Colonic mucosa (tissue), 4 donors: ENCODE results near the gene AGAP1. TPM values are rescaled to one million over a fixed set of nuclear protein-coding genes. Genes with fewer than 3 reads are reported as not detected.

ENCODE experiments used
- DNase-seq: peaks from one replicate; pipeline ENCODE4 v3.0.0-alpha.2; 2020
- H3K27ac ChIP-seq: fragments of 200-600 bp; one replicate; pipeline ENCODE4 v1.8.0; 2021
- H3K27me3 ChIP-seq: fragments of 200-600 bp; one replicate; pipeline ENCODE4 v1.8.0; 2021
- H3K36me3 ChIP-seq: fragments of 200-600 bp; one replicate; pipeline ENCODE4 v1.8.0; 2021
- H3K4me1 ChIP-seq: fragments of 200-600 bp; one replicate; pipeline ENCODE4 v1.8.0; 2021; ENCODE audit warnings: mild to moderate bottlenecking
- H3K4me3 ChIP-seq: fragments of 200-600 bp; one replicate; pipeline ENCODE4 v1.8.0; 2021
- H3K9ac ChIP-seq, 2 donors: one replicate each; pipeline ENCODE4 v1.7.0; 2013; ENCODE audit warnings: control low read depth in 2 of 2, low read depth in 2 of 2, low read length in 2 of 2
- H3K9me3 ChIP-seq: fragments of 200-600 bp; one replicate; pipeline ENCODE4 v1.8.0; 2021
- intact Hi-C: fragments of 100-400 bp; cut with DNase I; formaldehyde crosslinking; loops from one replicate; pipeline ENCODE4 v1.14.1; 2022
- total RNA-seq, 2 donors: library from RNA; stranded (reverse); fragmentation: NEBNext Ultra II Directional in 1 of 2; extraction: Animal tissue kit (Norgen Biotek cat#: 25700) in 1 of 2; gene quantifications; one replicate each; pipeline ENCODE4 v1.2.1, GENCODE V29; 2021
- TF ChIP-seq, protein P1 (sequence below): fragments of 200-600 bp; IDR thresholded peaks from one replicate; pipeline ENCODE4 v1.8.0; 2022; ENCODE audit warnings: antibody characterized with exemption, mild to moderate bottlenecking
- donor health status: healthy.
- donor health status: DM: no; HTN: no; CAD: no.
- donor health status: DM: no; HTN: no; CAD: no.

AGAP1 gene
- total RNA-seq, 2 donors from 2014 or later = 62.1 to 62.9 TPM

DNA sequence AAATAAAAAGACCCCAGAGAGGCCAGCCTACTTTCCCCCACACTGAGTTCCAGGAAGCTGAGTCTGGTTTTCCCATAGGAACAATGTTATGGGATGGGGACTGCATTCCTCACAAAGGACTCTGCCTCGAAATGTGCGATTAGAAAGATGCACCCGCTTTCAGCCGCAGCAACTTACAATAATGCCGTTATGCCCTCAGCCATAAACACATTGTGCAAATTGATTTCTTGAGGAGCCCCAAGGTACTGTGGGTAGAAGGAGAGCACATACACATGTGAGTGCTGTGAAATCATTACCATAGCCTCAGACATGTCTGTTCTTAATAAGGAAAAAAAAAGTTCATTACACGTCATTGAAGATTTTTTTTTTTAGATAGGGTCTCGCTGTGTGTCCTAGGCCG, 64.7 kb downstream of the AGAP1 start:
- TF ChIP-seq, protein P1, sequence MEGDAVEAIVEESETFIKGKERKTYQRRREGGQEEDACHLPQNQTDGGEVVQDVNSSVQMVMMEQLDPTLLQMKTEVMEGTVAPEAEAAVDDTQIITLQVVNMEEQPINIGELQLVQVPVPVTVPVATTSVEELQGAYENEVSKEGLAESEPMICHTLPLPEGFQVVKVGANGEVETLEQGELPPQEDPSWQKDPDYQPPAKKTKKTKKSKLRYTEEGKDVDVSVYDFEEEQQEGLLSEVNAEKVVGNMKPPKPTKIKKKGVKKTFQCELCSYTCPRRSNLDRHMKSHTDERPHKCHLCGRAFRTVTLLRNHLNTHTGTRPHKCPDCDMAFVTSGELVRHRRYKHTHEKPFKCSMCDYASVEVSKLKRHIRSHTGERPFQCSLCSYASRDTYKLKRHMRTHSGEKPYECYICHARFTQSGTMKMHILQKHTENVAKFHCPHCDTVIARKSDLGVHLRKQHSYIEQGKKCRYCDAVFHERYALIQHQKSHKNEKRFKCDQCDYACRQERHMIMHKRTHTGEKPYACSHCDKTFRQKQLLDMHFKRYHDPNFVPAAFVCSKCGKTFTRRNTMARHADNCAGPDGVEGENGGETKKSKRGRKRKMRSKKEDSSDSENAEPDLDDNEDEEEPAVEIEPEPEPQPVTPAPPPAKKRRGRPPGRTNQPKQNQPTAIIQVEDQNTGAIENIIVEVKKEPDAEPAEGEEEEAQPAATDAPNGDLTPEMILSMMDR = no peak

DNA sequence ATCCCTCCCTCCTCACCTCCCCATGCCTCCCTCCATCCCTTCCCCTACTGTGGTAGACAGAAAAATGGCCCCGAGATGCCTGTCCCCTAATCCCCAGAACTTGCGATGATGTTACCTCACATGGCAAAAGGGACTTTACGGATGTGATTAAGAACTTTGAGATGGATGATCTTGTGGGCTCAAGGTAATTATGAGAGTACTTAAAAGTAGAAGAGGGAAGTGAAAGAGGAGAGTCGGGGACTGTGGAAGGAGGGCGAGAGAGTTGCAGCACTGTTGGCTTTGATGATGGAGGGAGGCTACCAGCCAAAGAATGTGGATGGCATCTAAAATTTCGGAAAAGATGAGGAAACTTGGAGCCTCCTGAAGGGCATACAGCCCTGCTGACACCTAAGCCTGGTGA, 66.5 kb downstream of the AGAP1 start:
- H3K27me3 ChIP-seq = no peaks in the 10 kb centered on the region
- peaks cover 10% of the 10 kb centered on the region for H3K4me1 ChIP-seq
- TF ChIP-seq, protein P1 = no peak
- H3K9me3 ChIP-seq = no peaks in the 10 kb centered on the region
- no peak overlapping the region for H3K9ac ChIP-seq
- H3K4me3 ChIP-seq = no peak overlapping the region
- H3K36me3 ChIP-seq = no peaks in the 10 kb centered on the region
- intact Hi-C loops = no loop called here
- DNase-seq = no peak
- no peak overlapping the region for H3K27ac ChIP-seq

More for the DNA sequence above, 64.7 kb downstream of the AGAP1 start:
- Histone ChIP-seq H3K27ac (no peak overlapping the region), H3K4me3 (no peak overlapping the region), H3K9me3 (no peaks in the 10 kb centered on the region), H3K4me1 (peaks cover 11% of the 10 kb centered on the region), H3K27me3 (no peaks in the 10 kb centered on the region), H3K36me3 (no peaks in the 10 kb centered on the region), H3K9ac (no peak overlapping the region)
- intact Hi-C loops = no loop called here
- DNase-seq = no peak

DNA sequence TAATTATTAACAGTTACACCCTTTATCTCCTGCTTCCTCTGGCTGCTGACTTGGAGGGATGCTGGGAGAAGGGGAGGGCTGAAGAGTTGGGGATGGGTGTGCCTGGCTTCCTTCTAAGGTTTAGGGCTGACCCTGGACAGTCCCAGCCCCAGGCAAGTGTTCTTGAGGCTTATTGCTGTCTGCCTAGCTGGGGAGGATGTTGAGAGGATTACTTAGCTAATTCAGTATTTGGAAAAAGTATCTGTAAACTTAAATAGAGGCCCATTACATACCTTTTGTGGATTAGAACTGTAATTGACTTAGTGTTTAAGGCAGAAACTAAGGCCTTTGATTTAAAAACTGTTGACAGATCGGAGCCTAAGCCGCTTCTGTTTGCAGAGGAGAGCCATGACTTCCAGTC, 67.6 kb downstream of the AGAP1 start:
- Histone ChIP-seq H3K4me3 (no peak overlapping the region), H3K27me3 (no peaks in the 10 kb centered on the region), H3K36me3 (no peaks in the 10 kb centered on the region), H3K4me1 (peaks cover 10% of the 10 kb centered on the region), H3K9me3 (no peaks in the 10 kb centered on the region), H3K27ac (no peak overlapping the region), H3K9ac (no peak overlapping the region)
- intact Hi-C loops = no loop called here
- peak; percentile 39 for DNase-seq
- TF ChIP-seq, protein P1 = no peak

DNA sequence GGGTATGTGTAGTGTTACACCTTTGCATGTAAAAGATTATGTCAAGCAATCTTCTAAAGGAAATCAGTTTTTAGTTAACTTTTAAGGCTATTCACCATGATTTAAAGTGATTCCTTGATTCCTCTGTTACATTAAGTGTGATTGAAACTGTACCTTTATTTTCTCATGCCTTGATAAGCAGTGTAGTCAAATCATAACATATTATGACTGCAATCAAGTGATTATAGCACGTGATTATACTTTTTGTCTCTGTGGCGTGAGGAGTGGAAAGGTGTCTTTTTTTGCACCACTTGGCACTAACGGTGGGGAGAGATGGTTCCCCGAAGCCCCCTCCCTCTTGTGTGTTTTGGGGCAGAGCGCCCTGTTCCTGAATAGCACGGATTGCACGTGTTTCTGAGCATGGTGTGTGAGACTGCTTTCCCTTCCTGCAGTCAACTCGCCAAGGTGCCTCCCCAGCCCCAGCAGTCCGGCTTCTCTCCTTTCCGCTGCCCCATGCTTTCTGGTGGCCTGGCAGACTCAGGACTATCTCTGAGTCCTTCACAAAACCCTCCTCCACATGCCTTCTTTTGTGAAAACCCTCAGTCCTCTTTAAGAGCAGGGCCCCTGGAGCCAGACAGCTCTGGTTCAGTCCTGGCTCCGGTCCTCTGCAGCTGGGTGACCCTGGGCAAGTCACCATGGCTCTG, 68.4 kb downstream of the AGAP1 start:
- H3K4me3 ChIP-seq = no peak overlapping the region
- no peaks in the 10 kb centered on the region for H3K36me3 ChIP-seq
- H3K9me3 ChIP-seq = no peaks in the 10 kb centered on the region
- no peak overlapping the region for H3K9ac ChIP-seq
- peaks cover 10% of the 10 kb centered on the region for H3K4me1 ChIP-seq
- TF ChIP-seq, protein P1 = no peak
- no peak overlapping the region for H3K27ac ChIP-seq
- no peak for DNase-seq
- no peaks in the 10 kb centered on the region for H3K27me3 ChIP-seq
- intact Hi-C loops = no loop called here

DNA sequence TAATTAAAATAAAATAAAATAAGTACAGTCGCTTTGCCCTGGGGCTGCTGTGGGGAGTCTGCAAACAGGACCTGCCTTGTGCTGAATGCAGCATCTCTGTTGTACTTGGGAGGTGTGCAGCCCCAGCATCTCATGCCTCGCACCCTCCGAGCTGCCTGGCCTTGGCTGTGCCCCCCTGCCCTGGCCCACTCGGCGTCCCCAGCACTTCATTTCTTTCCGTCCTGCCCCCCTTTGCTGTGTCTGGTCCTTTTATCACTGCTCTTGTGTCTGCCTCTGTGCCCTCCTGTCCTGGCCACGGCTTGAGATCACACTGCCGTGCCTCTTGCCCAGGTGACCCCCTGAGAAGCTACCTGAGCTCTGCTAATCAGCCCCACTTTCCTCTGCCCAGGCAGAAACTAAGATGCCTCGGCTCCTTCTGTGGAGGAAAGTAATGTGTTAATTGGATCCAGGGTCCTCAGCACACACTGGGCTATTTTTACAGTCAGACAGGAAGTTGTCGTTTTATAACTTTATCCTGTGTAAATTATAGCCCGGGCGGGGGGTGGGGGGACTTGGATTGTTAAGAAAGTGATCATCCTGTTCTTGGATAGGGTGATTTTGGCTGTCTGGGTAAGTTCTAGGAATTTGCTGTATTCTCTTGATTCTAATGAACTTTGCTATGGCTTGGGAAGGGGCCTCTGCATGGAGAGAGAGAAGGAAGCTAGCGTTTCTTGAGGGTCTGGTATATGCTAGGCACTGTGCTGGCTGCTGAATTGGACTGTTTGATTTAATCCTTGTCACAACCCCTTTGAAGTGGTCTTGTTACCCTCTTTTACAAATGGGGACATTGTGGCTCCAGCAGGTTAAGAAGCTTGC, 69.4 kb downstream of the AGAP1 start:
- no peak for DNase-seq
- Histone ChIP-seq H3K27ac (no peak overlapping the region), H3K9ac (peak overlapping the region in 1 of 2 donors; percentile 38), H3K9me3 (no peaks in the 10 kb centered on the region), H3K4me3 (no peak overlapping the region), H3K36me3 (no peaks in the 10 kb centered on the region), H3K4me1 (peaks cover 10% of the 10 kb centered on the region), H3K27me3 (no peaks in the 10 kb centered on the region)
- TF ChIP-seq, protein P1 = no peak
- intact Hi-C loops = no loop called here
